Activated CD4-positive, alpha-beta T cell treated with anti-CD3 and anti-CD28 coated beads, Interleukin-2, amount 10 ng/mL, durations not matched to agents 24 days and 14 days (primary cell): ENCODE data around the gene TCF3. TPM values are rescaled to one million over a fixed set of nuclear protein-coding genes. Genes with fewer than 3 reads are reported as not detected.
A peak's percentile ranks its signal among the peaks of the same experiment; 100 is the strongest.
"Not testable (repeated sequence)": the region's sequence is repeated elsewhere in the genome, so short reads cannot be mapped to it uniquely, and the experiment has no call there.

ENCODE experiments used
- DNase-seq: peaks from one replicate; pipeline ENCODE4 v3.0.0; 2022
- H3K27ac Mint-ChIP-seq: one replicate; pipeline ENCODE4 v1.8.0; 2022; ENCODE audit warnings: mild to moderate bottlenecking, mixed read lengths
- H3K27me3 Mint-ChIP-seq: one replicate; pipeline ENCODE4 v1.8.0; 2022; ENCODE audit warnings: mixed read lengths
- H3K36me3 Mint-ChIP-seq: one replicate; pipeline ENCODE4 v1.8.0; 2022; ENCODE audit warnings: low read depth, mild to moderate bottlenecking, mixed read lengths
- H3K4me1 Mint-ChIP-seq: one replicate; pipeline ENCODE4 v1.8.0; 2021; ENCODE audit warnings: mixed read lengths
- H3K4me3 Mint-ChIP-seq: one replicate; pipeline ENCODE4 v1.8.0; 2022; ENCODE audit warnings: mild to moderate bottlenecking, moderate library complexity, mixed read lengths
- H3K9me3 Mint-ChIP-seq: one replicate; pipeline ENCODE4 v1.8.0; 2021; ENCODE audit warnings: mixed read lengths
- intact Hi-C: fragments of 100-400 bp; cut with micrococcal nuclease; formaldehyde crosslinking; loops from one replicate; pipeline ENCODE4 v1.15.1; 2023
- total RNA-seq: library from RNA; stranded (reverse); gene quantifications from 2 replicates; pipeline ENCODE4 v1.2.3, GENCODE V29; 2022

Gene TCF3
- total RNA-seq, 1 donor from 2014 or later: 154 TPM

DNA sequence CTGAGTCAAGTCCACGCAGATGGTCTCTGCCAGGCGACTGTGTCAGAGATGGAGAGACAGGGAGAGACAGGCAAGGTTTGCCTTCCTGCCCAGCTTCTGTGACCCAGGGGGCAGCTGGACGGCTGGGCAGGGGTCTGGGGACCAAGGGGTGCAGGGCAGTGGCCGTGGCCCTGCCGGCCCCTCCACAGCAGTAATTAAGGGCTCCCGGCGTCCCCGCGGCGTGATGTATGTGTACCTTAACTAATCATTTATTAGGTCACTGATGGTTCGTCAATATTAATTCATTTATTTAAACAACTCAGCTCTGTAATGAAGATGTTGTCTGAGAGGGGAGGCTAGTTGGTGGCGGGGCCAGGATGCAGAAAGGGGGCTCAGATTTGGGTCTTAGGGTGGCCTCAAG lies 28.6 kb upstream of the TCF3 start:
- Mint-ChIP-seq H3K36me3 (no peaks in the 10 kb centered on the region), H3K9me3 (no peaks in the 10 kb centered on the region), H3K4me1 (no peaks in the 10 kb centered on the region), H3K4me3 (no peak overlapping the region), H3K27me3 (peaks cover 26% of the 10 kb centered on the region), H3K27ac (no peak overlapping the region)
- DNase-seq: no peak
- intact Hi-C loops: no loop called here

DNA sequence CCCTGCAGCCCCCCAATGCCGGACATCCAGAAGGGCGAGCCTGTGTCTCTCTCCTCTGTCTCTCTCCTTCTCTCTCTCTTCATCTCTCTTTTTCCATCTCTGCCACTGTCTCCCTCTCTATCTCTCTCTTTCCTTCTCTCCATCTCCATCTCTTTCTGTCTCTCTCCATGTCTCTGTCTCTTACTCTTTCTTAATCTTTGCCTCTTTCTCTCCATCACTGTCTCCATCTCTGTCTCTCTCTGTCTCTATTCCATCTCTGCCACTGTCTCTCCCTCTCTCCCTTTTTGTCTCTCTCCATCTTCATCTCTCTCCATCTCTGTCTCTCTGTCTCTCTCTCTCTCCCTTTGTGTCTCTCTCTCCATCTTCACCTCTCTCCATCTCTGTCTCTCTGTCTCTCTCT lies 25.7 kb upstream of the TCF3 start:
- Mint-ChIP-seq H3K4me1 (peaks cover 1% of the 10 kb centered on the region), H3K27me3 (peaks cover 39% of the 10 kb centered on the region), H3K36me3 (no peaks in the 10 kb centered on the region), H3K9me3 (no peaks in the 10 kb centered on the region), H3K4me3 (no peak overlapping the region), H3K27ac (no peak overlapping the region)
- DNase-seq: no peak
- intact Hi-C loops: no loop called here

DNA sequence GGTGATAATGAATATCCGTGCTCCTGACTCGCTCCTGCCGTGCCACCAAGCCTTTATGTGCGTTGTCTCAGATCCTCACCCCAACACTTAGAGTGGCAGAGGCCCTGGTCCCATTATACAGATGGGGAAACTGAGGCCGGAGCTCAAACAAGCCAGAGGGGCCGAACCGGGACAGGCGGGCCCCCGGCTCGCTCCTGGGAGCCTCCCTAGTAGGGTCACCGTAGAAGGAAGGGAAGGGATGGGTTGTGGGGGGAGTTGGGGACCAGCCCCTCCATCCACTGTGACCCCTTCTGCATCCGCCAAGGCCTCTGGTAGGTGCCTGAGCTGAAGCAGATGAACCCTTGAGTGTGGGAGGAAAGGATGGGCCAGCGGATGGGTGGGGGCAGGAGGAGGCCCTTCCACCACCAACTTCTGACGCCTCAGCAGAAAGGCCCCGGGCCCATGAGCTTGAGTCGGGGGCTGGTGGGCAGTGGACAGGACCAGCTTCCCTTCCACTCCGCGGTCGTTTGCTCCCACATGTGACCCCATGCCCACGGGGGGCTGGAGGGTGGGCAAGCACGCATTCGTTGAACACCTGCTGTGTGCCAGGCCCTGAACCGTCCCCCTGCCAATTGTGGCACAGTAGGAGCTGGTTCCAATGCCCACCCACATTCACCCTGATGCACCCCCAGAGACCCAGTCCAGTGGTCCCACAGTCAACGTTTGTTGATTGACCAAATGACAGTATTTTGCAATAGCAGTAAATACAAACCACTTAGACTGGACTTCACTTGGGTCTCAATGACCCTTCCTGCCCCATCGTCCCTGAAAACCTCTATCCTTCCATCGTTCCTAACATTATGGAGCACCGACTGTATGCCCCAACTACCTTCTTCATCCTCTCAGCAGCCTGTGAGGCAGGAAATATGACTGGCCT lies 24.2 kb upstream of the TCF3 start:
- no peaks in the 10 kb centered on the region for H3K9me3 Mint-ChIP-seq
- DNase-seq: no peak
- H3K4me3 Mint-ChIP-seq: no peak overlapping the region
- intact Hi-C loops: no loop called here
- H3K36me3 Mint-ChIP-seq: no peaks in the 10 kb centered on the region
- H3K27ac Mint-ChIP-seq: no peak overlapping the region
- peaks cover 33% of the 10 kb centered on the region for H3K27me3 Mint-ChIP-seq
- H3K4me1 Mint-ChIP-seq: peaks cover 1% of the 10 kb centered on the region

DNA sequence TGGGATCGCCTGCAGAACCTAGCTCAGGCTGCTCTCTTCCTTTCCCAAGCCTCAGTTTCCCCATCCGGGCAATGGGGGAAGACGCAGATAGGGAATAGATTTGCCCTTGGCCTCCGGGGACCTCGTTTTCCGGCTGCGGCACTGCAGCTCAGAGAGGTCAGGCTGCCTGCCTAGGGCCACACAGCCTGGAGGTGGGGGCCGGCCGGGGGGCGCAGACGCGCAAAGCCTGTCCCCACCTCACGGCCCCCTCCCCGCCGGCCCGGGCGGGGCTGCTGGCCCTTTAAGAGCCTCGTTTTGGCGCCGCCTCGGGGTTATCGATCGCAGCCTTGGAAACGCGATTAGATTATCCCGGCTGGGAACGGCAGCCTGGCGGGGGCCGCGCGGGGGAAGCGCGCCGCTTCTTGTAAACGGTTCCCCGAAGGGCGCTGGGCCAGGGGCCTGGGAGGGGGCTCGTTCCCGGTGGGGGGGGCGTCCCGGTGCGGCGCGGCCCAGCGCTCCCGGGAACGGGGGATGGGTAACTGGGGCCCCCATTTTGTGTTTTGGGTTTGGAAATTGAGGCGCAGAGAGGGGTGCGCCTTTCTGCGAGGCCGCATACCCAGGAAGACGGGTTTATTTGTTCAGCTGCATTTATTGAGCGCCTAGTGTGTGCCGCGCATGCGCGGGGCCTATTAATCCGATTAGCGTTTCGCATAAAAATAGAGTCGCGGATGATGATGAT lies 23.4 kb upstream of the TCF3 start:
- no peaks in the 10 kb centered on the region for H3K36me3 Mint-ChIP-seq
- H3K27ac Mint-ChIP-seq: no peak overlapping the region
- peaks cover 38% of the 10 kb centered on the region for H3K27me3 Mint-ChIP-seq
- H3K4me1 Mint-ChIP-seq: peaks cover 1% of the 10 kb centered on the region
- H3K9me3 Mint-ChIP-seq: no peaks in the 10 kb centered on the region
- intact Hi-C loops: no loop called here
- H3K4me3 Mint-ChIP-seq: no peak overlapping the region
- no peak for DNase-seq

DNA sequence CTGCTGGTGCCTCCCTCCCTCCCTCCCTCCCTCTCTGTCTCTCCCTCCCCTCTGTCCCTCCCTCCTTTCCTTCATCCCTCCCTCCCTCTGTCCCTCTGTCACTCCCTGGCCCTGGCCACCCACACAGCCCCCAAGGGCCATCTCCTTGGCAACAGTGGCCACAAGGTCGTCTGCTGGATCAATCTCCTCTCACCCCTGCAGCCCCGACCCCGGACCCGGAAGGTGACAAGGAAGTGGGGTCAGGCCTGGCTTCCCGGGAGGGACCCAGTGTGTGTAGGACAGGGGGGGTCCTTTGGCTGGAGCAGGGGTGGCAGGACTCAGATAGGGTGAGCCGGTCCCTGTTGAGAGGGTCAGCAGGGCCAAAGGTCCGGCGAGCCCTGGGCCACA lies 21.9 kb upstream of the TCF3 start:
- peaks cover 1% of the 10 kb centered on the region for H3K4me1 Mint-ChIP-seq
- no peak overlapping the region for H3K27ac Mint-ChIP-seq
- no peaks in the 10 kb centered on the region for H3K36me3 Mint-ChIP-seq
- H3K27me3 Mint-ChIP-seq: peaks cover 50% of the 10 kb centered on the region
- no peaks in the 10 kb centered on the region for H3K9me3 Mint-ChIP-seq
- intact Hi-C loops: loop anchor here (5.0 kb wide), 1 partner anchor 67 kb away; the partner anchor contains the start of gene UQCR11
- no peak for DNase-seq
- no peak overlapping the region for H3K4me3 Mint-ChIP-seq

DNA sequence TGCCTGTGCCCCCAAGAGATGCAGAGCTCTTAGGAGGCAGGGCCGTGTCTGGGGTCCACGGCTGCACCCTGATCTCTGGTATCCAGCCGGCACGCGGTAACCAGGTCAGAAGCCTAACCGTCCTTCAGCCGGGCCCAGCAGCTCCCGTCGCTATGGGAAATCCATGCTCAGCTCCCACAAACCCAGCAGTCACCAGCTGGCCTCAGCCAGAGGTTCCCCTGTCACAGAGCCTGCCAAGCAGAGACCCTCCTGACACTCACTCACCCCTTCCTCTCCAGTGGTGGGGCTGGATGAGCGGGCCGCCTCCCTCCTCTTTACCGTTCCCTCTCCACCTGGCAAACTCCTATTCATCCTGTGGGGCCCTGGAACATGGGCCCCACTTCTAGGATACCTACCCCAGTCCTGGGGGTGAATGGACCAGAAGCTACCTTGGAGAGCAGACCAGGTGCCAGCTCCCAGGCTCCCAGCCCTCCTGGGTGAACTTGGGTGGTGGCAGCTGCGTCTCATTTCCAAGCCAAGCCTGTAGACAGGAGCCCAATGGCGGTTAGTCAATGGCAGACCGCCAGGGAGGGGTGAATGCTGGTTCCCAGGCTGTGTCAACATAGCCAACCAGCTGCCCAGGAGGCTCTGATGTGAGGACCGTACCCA lies 21.4 kb upstream of the TCF3 start:
- Mint-ChIP-seq H3K4me1 (peaks cover 1% of the 10 kb centered on the region), H3K9me3 (no peaks in the 10 kb centered on the region), H3K36me3 (no peaks in the 10 kb centered on the region), H3K4me3 (no peak overlapping the region), H3K27me3 (peaks cover 53% of the 10 kb centered on the region), H3K27ac (peak overlapping the region; percentile 58)
- intact Hi-C loops: loop anchor here (5.0 kb wide), 1 partner anchor 66 kb away; the partner anchor contains the start of gene UQCR11
- DNase-seq: no peak

DNA sequence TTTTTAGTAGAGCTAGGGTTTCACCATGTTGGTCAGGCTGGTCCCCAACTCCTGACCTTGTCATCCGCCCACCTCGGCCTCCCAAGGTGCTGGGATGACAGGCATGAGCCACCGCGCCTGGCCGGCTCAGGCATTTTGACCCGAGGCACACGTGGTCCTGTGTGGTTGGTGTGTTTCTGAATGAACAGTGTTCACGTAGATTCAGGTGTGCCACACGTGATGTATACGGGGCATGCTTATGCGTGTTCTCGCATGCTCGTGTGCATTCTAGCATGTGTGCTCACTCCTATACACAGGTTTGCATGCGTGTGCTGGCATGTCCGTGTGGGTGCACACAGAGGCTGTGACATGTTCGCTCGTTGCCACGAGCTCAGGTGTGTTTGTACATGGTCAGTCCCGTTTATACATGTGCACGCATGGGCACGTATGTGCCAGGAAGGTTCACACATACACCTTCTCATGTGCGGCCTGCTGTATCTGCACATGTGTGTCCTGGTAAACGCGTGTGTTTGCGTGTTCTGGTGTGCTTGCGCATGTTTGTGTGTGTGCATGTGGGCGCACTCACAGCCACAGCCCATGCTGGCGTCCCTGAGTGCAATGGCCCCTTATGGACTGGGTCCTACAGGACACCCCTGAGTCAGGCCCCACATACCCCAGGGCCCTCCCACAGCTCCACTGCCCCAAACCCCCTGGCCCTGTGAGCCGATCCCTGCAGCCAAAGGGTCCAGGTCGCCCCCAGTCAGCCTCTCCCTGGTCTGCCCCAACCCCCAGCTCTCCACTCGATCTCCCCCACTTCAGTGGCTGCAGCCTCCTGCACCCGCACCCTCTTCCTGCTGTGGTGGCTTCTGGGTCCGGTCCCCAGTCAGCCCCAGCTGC lies 20.6 kb upstream of the TCF3 start:
- H3K27me3 Mint-ChIP-seq: peaks cover 54% of the 10 kb centered on the region
- no peaks in the 10 kb centered on the region for H3K9me3 Mint-ChIP-seq

DNA sequence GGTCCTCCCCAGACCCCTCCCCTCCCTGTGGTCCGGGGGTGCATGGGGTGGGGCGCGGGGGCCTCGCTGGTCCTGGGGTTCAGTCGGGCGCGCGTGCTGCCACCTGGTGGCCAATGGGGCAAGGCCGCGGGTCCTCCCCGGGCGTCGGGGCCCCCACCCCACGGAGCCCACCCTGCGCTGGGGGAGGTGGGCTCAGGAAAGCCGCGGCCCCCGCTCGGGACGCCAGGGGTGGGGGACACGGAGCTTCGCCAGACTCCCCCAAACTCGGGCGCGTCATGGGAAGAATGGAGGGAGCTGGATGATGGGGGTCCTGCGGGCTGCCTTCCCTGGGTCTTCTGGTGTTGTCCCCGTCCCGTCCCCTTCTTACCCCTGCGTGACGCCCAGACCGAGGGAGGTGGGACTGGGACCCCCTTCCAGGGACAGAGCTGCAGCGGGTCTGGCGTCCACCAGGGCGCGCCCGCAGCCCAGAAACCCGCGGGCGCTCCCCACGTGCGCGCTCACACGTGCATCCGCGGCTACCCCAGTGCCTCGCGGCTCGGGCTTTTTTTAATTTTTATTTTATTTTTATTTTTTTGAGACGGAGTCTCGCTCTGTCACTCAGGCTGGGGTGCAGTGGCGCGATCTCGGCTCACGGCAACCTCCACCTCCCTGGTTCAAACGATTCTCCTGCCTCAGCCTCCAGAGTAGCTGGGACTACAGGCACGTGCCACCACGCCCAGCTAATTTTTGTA lies 19.8 kb upstream of the TCF3 start:
- peaks cover 9% of the 10 kb centered on the region for H3K4me1 Mint-ChIP-seq
- intact Hi-C loops: loop anchor here (1.0 to 5.0 kb wide), 3 partner anchors 65 to 126 kb away; partner anchors contain the start of gene UQCR11
- no peaks in the 10 kb centered on the region for H3K9me3 Mint-ChIP-seq
- H3K4me3 Mint-ChIP-seq: peak overlapping the region; percentile 59
- no peaks in the 10 kb centered on the region for H3K36me3 Mint-ChIP-seq
- no peak overlapping the region for H3K27ac Mint-ChIP-seq
- peaks cover 54% of the 10 kb centered on the region for H3K27me3 Mint-ChIP-seq
- DNase-seq: peak; percentile 88

More for the DNA sequence above, 20.6 kb upstream of the TCF3 start:
- Mint-ChIP-seq H3K36me3 (no peaks in the 10 kb centered on the region), H3K27ac (peak overlapping the region; percentile 58), H3K4me1 (peaks cover 7% of the 10 kb centered on the region), H3K4me3 (no peak overlapping the region)
- no peak for DNase-seq
- intact Hi-C loops: loop anchor here (1.0 to 5.0 kb wide), 3 partner anchors 66 to 127 kb away; partner anchors contain the start of gene UQCR11

DNA sequence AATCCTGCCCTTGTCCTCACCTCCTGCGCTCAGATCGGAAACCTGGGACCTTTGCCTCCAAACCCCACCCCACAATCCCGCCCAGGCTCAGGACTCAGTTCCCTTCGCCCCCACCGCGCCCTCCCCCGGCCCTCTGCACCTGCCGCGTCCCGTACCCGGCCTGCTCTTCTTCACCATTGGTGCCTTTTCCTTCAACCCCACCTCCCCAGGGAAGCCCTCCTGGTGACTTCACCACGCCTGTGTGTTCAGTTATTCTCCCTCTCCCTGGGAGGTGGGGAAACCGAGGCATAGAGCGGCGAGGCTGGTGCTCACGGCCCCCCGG lies 19.3 kb upstream of the TCF3 start:
- peaks cover 9% of the 10 kb centered on the region for H3K4me1 Mint-ChIP-seq
- no peaks in the 10 kb centered on the region for H3K36me3 Mint-ChIP-seq
- H3K27ac Mint-ChIP-seq: no peak overlapping the region
- H3K4me3 Mint-ChIP-seq: peak overlapping the region; percentile 28
- DNase-seq: no peak
- H3K27me3 Mint-ChIP-seq: peaks cover 49% of the 10 kb centered on the region
- no peaks in the 10 kb centered on the region for H3K9me3 Mint-ChIP-seq
- intact Hi-C loops: loop anchor here (1.0 to 5.0 kb wide), 3 partner anchors 64 to 125 kb away; partner anchors contain the start of gene UQCR11

DNA sequence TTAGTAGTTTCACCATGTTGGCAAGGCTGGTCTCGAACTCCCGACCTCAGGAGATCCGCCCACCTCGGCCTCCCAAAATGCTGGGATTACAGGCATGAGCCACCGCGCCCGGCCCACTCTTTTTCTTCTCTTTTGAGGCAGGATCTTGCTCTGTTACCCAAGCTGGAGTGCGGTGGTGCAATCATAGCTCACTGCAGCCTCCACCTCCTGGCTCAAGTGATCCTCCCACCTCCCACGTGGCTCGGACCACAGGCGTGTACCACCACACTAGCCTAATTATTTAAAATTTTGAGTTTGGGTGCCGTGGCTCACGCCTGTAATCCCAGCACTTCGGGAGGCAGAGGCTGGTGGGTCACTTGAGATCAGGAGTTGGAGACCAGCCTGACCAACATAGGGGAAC lies 18.3 kb upstream of the TCF3 start:
- not testable (repeated sequence) for H3K9me3 Mint-ChIP-seq, H3K4me1 Mint-ChIP-seq, H3K4me3 Mint-ChIP-seq, H3K27ac Mint-ChIP-seq, H3K36me3 Mint-ChIP-seq, DNase-seq
- intact Hi-C loops: loop anchor here (5.0 kb wide), 1 partner anchor 63 kb away; the partner anchor contains the start of gene UQCR11
- H3K27me3 Mint-ChIP-seq: peaks cover 46% of the 10 kb centered on the region

DNA sequence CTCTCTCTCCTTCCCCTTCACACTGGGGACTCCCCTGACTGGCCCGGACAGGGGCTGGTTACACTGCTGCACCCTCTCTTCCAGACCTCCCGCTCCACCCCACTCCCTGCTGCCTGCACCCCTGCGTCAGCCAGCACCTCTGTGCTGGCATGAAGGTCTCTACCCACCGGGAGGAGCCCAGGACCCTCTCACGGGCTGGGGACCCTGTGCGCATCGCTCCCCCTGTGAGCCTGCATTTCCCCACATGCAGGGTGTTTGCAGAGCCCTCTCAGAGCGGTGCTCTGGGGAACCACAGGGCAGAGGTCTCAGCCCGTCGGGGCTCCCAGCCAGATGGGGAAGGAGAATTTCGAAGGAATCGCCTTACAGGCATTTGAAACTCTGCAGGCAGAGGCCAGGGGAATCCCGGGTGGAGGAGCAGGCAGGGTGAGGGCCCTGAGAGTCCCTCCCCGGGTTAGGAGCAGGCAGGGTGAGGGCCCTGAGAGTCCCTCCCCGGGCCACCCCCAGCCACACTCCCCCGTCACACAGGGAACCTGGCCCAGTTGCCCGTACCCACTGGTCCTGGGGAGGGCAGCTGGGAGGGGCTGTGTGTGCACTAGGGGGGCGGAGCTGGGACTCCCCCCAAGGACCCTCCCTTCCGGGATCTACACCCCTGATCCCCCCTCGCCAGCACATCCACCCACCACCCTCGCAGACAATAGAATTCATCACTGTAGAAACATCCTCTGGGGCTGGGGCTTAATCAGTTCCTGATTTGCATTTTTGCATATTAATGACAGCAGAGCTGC lies 16.3 kb upstream of the TCF3 start:
- peak; percentile 59 for DNase-seq
- intact Hi-C loops: no loop called here
- no peak overlapping the region for H3K4me3 Mint-ChIP-seq
- H3K27me3 Mint-ChIP-seq: peaks cover 39% of the 10 kb centered on the region
- no peaks in the 10 kb centered on the region for H3K36me3 Mint-ChIP-seq
- H3K9me3 Mint-ChIP-seq: no peaks in the 10 kb centered on the region
- peaks cover 9% of the 10 kb centered on the region for H3K4me1 Mint-ChIP-seq
- H3K27ac Mint-ChIP-seq: no peak overlapping the region

DNA sequence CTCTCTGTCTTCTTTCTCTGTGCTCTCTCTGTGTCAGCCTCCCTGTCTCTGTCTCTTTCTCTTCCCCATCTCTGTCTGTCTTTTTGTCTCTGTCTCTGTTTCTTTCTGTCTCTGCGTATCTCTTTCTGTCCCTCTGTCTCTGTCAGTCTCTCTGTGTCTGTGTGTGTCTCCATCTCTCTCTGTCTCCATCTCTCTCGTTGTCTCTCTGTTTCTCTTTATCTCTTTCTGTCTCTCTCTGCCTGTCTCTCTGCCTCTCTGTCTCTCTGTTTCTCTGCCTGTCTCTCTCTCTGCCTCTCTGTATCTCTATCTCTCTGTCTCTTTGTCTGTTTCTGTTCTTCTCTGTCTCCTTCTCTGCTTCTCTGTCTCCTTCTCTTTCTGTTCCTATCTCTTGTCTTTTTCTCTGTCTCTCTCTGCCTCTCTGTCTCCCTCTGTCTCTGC lies 15.7 kb upstream of the TCF3 start:
- no peak for DNase-seq
- H3K27me3 Mint-ChIP-seq: peaks cover 35% of the 10 kb centered on the region
- no peak overlapping the region for H3K4me3 Mint-ChIP-seq
- H3K36me3 Mint-ChIP-seq: no peaks in the 10 kb centered on the region
- peaks cover 7% of the 10 kb centered on the region for H3K4me1 Mint-ChIP-seq
- intact Hi-C loops: no loop called here
- H3K9me3 Mint-ChIP-seq: no peaks in the 10 kb centered on the region
- no peak overlapping the region for H3K27ac Mint-ChIP-seq
